ENCODE measurements around the gene TMEM225. TPM values are rescaled to one million over a fixed set of nuclear protein-coding genes. Genes with fewer than 3 reads are reported as not detected.

TMEM225 gene
- total RNA-seq, 2 experiments from 2014 or later: not detected

GRCh38 chr11:123920943-123921342 lies 35.5 kb upstream of the TMEM225 start:
- no peak overlapping the region for H3K27ac ChIP-seq (ENCODE audit: low read depth, low read length, poor library complexity, severe bottlenecking)
- no peaks in the 10 kb centered on the region for H3K79me2 ChIP-seq (ENCODE audit: insufficient read depth, low read depth, low read length)
- no peaks in the 10 kb centered on the region for H3K36me3 ChIP-seq (ENCODE audit: insufficient read depth, low read length)
- TF ChIP-seq, protein P1, sequence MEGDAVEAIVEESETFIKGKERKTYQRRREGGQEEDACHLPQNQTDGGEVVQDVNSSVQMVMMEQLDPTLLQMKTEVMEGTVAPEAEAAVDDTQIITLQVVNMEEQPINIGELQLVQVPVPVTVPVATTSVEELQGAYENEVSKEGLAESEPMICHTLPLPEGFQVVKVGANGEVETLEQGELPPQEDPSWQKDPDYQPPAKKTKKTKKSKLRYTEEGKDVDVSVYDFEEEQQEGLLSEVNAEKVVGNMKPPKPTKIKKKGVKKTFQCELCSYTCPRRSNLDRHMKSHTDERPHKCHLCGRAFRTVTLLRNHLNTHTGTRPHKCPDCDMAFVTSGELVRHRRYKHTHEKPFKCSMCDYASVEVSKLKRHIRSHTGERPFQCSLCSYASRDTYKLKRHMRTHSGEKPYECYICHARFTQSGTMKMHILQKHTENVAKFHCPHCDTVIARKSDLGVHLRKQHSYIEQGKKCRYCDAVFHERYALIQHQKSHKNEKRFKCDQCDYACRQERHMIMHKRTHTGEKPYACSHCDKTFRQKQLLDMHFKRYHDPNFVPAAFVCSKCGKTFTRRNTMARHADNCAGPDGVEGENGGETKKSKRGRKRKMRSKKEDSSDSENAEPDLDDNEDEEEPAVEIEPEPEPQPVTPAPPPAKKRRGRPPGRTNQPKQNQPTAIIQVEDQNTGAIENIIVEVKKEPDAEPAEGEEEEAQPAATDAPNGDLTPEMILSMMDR (conservative IDR thresholded peaks at IDR 0.05; ENCODE audit: low read length): no peak
- no peak for TF ChIP-seq EZH2phosphoT487 (IDR thresholded peaks at IDR 0.05; ENCODE audit: borderline replicate concordance, low read depth, low read length)
- H3K4me3 ChIP-seq (ENCODE audit: low read depth, low read length, poor library complexity, severe bottlenecking): no peak overlapping the region
- no peak for DNase-seq (ENCODE audit: low spot score)
- H4K20me1 ChIP-seq (ENCODE audit: insufficient read depth, low read length): no peaks in the 10 kb centered on the region
- no peaks in the 10 kb centered on the region for H3K9me2 ChIP-seq (ENCODE audit: insufficient read depth, low read length)
- H3K4me1 ChIP-seq (ENCODE audit: insufficient read depth, low read length, poor library complexity, severe bottlenecking): no peaks in the 10 kb centered on the region
- H3K4me2 ChIP-seq (ENCODE audit: low read length): no peak overlapping the region
- no peaks in the 10 kb centered on the region for H3K9me3 ChIP-seq (ENCODE audit: low read length)
- POLR2A ChIA-PET: no interaction called here
- BruUV-seq (replicated peaks): no TSS peak
- CTCF ChIA-PET (ENCODE audit: unreplicated experiment): no interaction called here
- H2AFZ ChIP-seq (ENCODE audit: low read length): no peak overlapping the region
- intact Hi-C loops (cut with micrococcal nuclease; ENCODE audit: unreplicated experiment): no loop called here

DNA sequence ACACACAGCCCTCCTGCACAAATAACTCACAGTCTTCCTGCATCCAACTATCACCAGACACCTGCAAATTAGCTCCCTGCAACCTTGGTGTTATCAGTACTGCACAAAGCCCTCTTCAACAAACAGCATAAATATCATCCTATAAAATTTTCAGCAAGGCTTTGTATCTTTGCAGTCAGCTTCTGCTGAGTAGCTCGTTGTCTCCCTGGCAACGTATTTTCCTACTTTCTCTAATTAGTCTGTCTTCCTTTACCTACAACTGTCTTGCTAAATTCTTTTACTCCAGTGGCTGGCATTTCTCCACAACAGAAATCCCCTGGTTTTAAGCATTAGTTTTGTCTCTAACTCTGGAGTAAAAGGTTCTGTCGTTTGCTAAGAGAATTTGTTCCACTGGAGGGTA lies 20.4 kb upstream of the TMEM225 start:
- intact Hi-C loops (cut with micrococcal nuclease; ENCODE audit: unreplicated experiment): no loop called here
- TF ChIP-seq EZH2phosphoT487 (IDR thresholded peaks at IDR 0.05; ENCODE audit: borderline replicate concordance, low read depth, low read length): no peak
- TF ChIP-seq, protein P1 (conservative IDR thresholded peaks at IDR 0.05; ENCODE audit: low read length): no peak

GRCh38 chr11:123904932-123905331 lies 19.5 kb upstream of the TMEM225 start:
- Histone ChIP-seq H2AFZ (ENCODE audit: low read length) (no peak overlapping the region), H3K4me3 (ENCODE audit: low read depth, low read length, poor library complexity, severe bottlenecking) (no peak overlapping the region), H3K4me2 (ENCODE audit: low read length) (no peak overlapping the region), H3K36me3 (ENCODE audit: insufficient read depth, low read length) (no peaks in the 10 kb centered on the region), H3K9me3 (ENCODE audit: low read length) (no peaks in the 10 kb centered on the region), H3K79me2 (ENCODE audit: insufficient read depth, low read depth, low read length) (no peaks in the 10 kb centered on the region), H3K4me1 (ENCODE audit: insufficient read depth, low read length, poor library complexity, severe bottlenecking) (no peaks in the 10 kb centered on the region), H3K9me2 (ENCODE audit: insufficient read depth, low read length) (no peaks in the 10 kb centered on the region), H3K27ac (ENCODE audit: low read depth, low read length, poor library complexity, severe bottlenecking) (no peak overlapping the region), H4K20me1 (ENCODE audit: insufficient read depth, low read length) (no peaks in the 10 kb centered on the region)
- intact Hi-C loops (cut with micrococcal nuclease; ENCODE audit: unreplicated experiment): no loop called here
- ChIA-PET POLR2A (no interaction called here), CTCF (ENCODE audit: unreplicated experiment) (no interaction called here)
- BruUV-seq (replicated peaks): no TSS peak
- no peak for DNase-seq (ENCODE audit: low spot score)
- TF ChIP-seq, protein P1 (conservative IDR thresholded peaks at IDR 0.05; ENCODE audit: low read length): no peak
- TF ChIP-seq EZH2phosphoT487 (IDR thresholded peaks at IDR 0.05; ENCODE audit: borderline replicate concordance, low read depth, low read length): no peak

More for the DNA sequence above, 20.4 kb upstream of the TMEM225 start:
- no peaks in the 10 kb centered on the region for H3K4me1 ChIP-seq (ENCODE audit: insufficient read depth, low read length, poor library complexity, severe bottlenecking)
- H2AFZ ChIP-seq (ENCODE audit: low read length): no peak overlapping the region
- H3K4me2 ChIP-seq (ENCODE audit: low read length): no peak overlapping the region
- H3K9me2 ChIP-seq (ENCODE audit: insufficient read depth, low read length): no peaks in the 10 kb centered on the region
- no peaks in the 10 kb centered on the region for H4K20me1 ChIP-seq (ENCODE audit: insufficient read depth, low read length)
- DNase-seq (ENCODE audit: low spot score): no peak
- H3K36me3 ChIP-seq (ENCODE audit: insufficient read depth, low read length): no peaks in the 10 kb centered on the region
- BruUV-seq (replicated peaks): no TSS peak
- H3K4me3 ChIP-seq (ENCODE audit: low read depth, low read length, poor library complexity, severe bottlenecking): no peak overlapping the region
- H3K9me3 ChIP-seq (ENCODE audit: low read length): no peaks in the 10 kb centered on the region
- H3K27ac ChIP-seq (ENCODE audit: low read depth, low read length, poor library complexity, severe bottlenecking): no peak overlapping the region
- POLR2A ChIA-PET: no interaction called here
- H3K79me2 ChIP-seq (ENCODE audit: insufficient read depth, low read depth, low read length): no peaks in the 10 kb centered on the region
- CTCF ChIA-PET (ENCODE audit: unreplicated experiment): no interaction called here
